Measurements from ENCODE around the gene TPP2.

DNA sequence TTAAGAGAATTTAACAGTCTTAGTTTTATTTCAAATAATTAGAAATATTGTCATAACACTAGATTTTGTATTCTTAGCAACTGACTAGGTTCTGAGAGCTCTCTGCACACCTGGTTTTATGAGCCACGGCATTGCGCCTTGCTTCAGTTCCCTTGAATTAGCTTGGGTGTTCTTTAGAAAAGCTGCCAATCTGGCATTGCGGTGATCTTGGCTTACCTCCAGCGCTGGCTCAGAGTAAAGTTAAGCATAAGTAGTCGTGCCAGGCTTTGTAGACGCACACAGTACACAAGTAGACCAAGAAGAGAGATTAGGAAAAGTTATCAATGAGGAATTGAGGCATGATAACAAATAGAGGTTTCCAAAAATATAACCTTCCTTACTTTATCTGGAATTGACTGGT is 45.7 kb downstream of the TPP2 start:
- TF ChIP-seq CTCF (IDR thresholded peaks at IDR 0.05; ENCODE audit: low read depth, low read length) (no peak), EZH2phosphoT487 (IDR thresholded peaks at IDR 0.05; ENCODE audit: low read depth) (no peak)
